Mucosa of descending colon (tissue), 3 donors: ENCODE data around the gene SFI1. TPM values are rescaled to one million over a fixed set of nuclear protein-coding genes. Genes with fewer than 3 reads are reported as not detected.

Experiments
- ATAC-seq: fragments of 200-7000 bp; cut with Tn5 transposase; one replicate; pipeline ENCODE4 v1.9.1; 2020; ENCODE audit warnings: mild to moderate bottlenecking, moderate library complexity
- DNase-seq, 3 donors: peaks; one replicate each; pipeline ENCODE4 v3.0.0-alpha.2; 2020
- H3K36me3 ChIP-seq: fragments of 200-600 bp; one replicate; pipeline ENCODE4 v1.8.0; 2021; ENCODE audit warnings: low read depth, mild to moderate bottlenecking
- H3K4me1 ChIP-seq: fragments of 200-600 bp; one replicate; pipeline ENCODE4 v1.8.0; 2021; ENCODE audit warnings: low read depth, mild to moderate bottlenecking
- H3K4me3 ChIP-seq: fragments of 200-600 bp; one replicate; pipeline ENCODE4 v1.8.0; 2021; ENCODE audit warnings: mild to moderate bottlenecking
- H3K9me3 ChIP-seq: fragments of 200-600 bp; one replicate; pipeline ENCODE4 v1.8.0; 2021; ENCODE audit warnings: mild to moderate bottlenecking
- intact Hi-C, 2 donors: fragments of 100-400 bp; cut with DNase I in 1 of 2; cut with micrococcal nuclease in 1 of 2; formaldehyde crosslinking; loops; one replicate each; pipeline versions ENCODE4 v1.11.0 to v1.11.1; 2022; cut with DNase I, micrococcal nuclease
- total RNA-seq, 3 donors: library from RNA; stranded (reverse); fragmentation: NEBNext Ultra II Directional in 2 of 3; extraction: Animal tissue kit (Norgen Biotek cat#: 25700) in 2 of 3; gene quantifications; one replicate each; pipeline versions ENCODE4 v1.2.1 to v1.2.4, GENCODE V29; 2021 to 2023
- TF ChIP-seq, protein P1 (sequence below): fragments of 200-600 bp; IDR thresholded peaks from one replicate; pipeline ENCODE4 v1.8.0; 2022; ENCODE audit warnings: antibody characterized with exemption, mild to moderate bottlenecking
- donor health status: DM: no; HTN: no; CAD: no; lungs with moderate emphysema.
- donor health status: DM: no; HTN: no; CAD: no.
- donor health status: DM: no; HTN: yes; CAD: no.

Gene SFI1
- total RNA-seq, 3 donors from 2014 or later, result 34.4 to 52.6 (median 49.5) TPM

DNA sequence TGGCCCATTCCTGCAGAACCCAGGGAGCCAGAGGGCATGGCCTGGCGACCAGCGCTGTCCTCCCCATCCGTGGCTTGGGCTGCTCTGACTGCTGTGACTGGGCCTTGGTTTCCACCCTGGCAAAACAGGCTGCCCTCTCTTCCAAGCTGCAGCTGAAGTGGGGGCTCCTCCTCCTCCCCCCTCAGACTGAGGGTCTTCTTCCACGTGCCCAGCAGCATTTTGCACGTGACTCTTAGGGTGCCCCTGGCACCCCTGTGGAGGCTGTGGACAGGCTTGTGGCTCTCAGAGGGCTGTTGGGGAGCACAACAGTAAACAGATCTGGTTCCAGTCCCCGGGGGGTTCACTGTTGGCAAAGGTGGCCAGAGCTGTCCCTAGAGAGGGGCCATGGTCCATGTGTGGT is 114.3 kb downstream of the SFI1 start:
- no peak for ATAC-seq
- no peak overlapping the region for H3K4me3 ChIP-seq
- TF ChIP-seq, protein P1, sequence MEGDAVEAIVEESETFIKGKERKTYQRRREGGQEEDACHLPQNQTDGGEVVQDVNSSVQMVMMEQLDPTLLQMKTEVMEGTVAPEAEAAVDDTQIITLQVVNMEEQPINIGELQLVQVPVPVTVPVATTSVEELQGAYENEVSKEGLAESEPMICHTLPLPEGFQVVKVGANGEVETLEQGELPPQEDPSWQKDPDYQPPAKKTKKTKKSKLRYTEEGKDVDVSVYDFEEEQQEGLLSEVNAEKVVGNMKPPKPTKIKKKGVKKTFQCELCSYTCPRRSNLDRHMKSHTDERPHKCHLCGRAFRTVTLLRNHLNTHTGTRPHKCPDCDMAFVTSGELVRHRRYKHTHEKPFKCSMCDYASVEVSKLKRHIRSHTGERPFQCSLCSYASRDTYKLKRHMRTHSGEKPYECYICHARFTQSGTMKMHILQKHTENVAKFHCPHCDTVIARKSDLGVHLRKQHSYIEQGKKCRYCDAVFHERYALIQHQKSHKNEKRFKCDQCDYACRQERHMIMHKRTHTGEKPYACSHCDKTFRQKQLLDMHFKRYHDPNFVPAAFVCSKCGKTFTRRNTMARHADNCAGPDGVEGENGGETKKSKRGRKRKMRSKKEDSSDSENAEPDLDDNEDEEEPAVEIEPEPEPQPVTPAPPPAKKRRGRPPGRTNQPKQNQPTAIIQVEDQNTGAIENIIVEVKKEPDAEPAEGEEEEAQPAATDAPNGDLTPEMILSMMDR, result no peak
- H3K36me3 ChIP-seq, result no peaks in the 10 kb centered on the region
- H3K9me3 ChIP-seq, result no peaks in the 10 kb centered on the region
- H3K4me1 ChIP-seq, result no peaks in the 10 kb centered on the region
- DNase-seq, result no peak
- intact Hi-C loops, result no loop called here

DNA sequence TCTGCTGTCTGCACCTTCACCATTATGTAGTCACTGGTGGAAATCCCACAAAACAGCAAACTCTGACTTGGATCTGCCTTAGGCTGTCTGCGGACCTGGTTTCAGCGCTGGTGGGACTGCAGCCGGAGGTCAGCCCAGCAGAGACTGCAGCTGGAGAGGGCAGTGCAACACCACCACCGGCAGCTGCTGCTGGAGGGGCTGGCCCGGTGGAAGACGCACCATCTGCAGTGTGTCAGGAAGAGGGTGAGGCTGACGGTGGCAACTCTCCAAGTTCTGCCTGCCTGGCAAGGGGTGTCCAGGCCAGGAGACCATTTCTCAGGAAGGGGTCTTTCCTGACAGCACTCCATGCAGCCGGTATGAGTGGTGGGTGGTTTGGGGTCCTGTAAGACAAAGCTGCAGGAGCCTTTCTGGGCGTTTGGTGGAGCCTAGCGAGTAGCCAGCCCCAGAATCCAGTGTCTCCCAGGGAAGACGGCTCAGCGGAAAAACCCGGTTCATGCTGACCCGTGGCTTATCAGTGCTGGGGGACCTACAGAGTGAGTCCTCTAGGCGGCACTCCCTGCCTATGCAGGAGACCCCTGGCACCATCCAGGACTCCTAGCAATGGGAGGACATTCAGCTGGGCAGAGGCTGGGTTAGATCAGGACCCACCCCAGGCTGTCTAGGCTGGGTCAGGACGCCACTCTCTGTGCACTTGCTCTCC is 114.9 kb downstream of the SFI1 start:
- Histone ChIP-seq H3K9me3 (no peaks in the 10 kb centered on the region), H3K4me1 (no peaks in the 10 kb centered on the region), H3K36me3 (no peaks in the 10 kb centered on the region), H3K4me3 (no peak overlapping the region)
- intact Hi-C loops, result no loop called here
- peak; percentile 11 for ATAC-seq
- TF ChIP-seq, protein P1, result no peak
- no peak for DNase-seq

DNA sequence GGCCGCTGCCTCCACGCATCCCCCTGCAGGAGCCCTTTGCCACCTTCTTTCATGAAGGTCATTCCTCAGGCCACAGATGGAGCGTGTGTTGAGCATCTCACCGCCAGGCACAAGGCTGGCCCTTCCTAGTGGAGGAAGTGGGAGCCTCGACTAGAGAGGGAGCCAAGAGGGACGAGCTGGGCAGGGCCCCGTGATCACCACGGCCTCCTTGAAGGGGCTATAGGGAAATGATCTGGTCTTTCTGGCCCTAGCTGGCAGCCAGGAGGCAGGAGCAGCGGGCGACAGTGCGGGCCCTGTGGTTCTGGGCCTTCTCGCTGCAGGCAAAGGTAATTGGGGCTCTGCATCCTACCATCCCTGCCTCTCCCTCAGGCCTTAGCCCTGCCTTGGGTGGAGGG is 116.6 kb downstream of the SFI1 start:
- intact Hi-C loops, result no loop called here
- TF ChIP-seq, protein P1, result no peak
- DNase-seq, result peak in 1 of 3 donors; percentile 32
- H3K4me3 ChIP-seq, result no peak overlapping the region
- H3K4me1 ChIP-seq, result peaks cover 6% of the 10 kb centered on the region
- H3K36me3 ChIP-seq, result no peaks in the 10 kb centered on the region
- no peaks in the 10 kb centered on the region for H3K9me3 ChIP-seq
- no peak for ATAC-seq

DNA sequence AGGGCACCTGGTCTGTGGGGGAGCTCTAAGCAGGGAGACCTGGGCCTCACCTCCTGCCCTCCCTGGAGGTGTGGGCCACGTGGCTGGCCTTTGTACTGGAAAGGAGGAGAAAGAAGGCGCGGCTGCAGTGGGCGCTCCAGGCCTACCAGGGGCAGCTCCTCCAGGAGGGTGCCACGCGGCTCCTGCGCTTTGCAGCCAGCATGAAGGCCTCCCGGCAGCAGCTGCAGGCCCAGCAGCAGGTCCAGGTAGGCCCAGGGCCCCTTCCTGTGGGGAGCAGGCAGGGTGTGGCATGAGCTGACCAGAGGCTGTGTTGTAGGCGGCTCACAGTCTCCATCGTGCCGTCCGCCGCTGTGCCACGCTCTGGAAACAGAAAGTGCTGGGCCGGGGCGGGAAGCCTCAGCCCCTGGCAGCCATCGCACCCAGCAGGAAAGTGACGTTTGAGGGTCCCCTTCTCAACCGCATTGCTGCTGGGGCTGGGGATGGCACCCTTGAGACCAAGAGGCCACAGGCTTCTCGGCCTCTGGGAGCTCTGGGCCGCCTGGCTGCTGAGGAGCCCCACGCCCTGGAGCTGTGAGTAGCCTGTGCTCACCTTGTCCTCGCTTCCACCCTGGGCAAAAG is 117.1 kb downstream of the SFI1 start:
- intact Hi-C loops, result no loop called here
- TF ChIP-seq, protein P1, result no peak
- no peaks in the 10 kb centered on the region for H3K9me3 ChIP-seq
- DNase-seq, result peak in 2 of 3 donors; percentile 30 to 50
- H3K4me1 ChIP-seq, result peaks cover 6% of the 10 kb centered on the region
- no peak overlapping the region for H3K4me3 ChIP-seq
- H3K36me3 ChIP-seq, result no peaks in the 10 kb centered on the region
- peak; percentile 8 for ATAC-seq

DNA sequence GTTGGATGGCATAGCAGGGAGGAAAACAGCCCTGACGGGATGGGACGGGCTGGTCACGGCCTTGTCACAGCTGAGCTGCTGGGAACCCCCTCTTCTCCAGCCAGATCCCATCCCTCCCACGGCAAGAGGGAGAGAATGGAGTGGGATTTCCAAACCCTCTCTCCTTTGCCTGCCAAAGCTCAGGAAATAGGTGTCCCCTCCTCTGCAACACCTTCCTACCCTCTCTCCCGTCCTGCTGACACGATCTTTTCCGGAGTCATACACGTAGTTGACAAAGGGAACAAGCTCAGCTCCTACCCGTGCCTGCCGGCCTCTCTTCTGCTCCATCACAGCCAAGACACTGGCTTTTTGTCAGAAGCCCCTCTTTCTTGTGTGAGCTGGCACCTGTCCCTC is 117.6 kb downstream of the SFI1 start:
- peaks cover 6% of the 10 kb centered on the region for H3K4me1 ChIP-seq
- H3K36me3 ChIP-seq, result no peaks in the 10 kb centered on the region
- intact Hi-C loops, result no loop called here

More for the DNA sequence above, 117.6 kb downstream of the SFI1 start:
- H3K9me3 ChIP-seq, result no peaks in the 10 kb centered on the region
- DNase-seq (no peak), ATAC-seq (no peak)
- TF ChIP-seq, protein P1, result no peak
- H3K4me3 ChIP-seq, result no peak overlapping the region
